CD8-positive, alpha-beta memory T cell (primary cell): ENCODE data around the gene CDPF1. TPM values are rescaled to one million over a fixed set of nuclear protein-coding genes. Genes with fewer than 3 reads are reported as not detected.

Experiments
- CTCF ChIA-PET: fragments of 350-600 bp; sonication (Branson Sonifier 250); formaldehyde crosslinking; loops from one replicate; lab custom pipeline; 2021; ENCODE audit warnings: antibody characterized with exemption; lab: Charles Lee
- POLR2A ChIA-PET: fragments of 350-600 bp; sonication (Branson Sonifier 250); formaldehyde crosslinking; loops from one replicate; lab custom pipeline; 2021; ENCODE audit warnings: antibody characterized with exemption; lab: Charles Lee
- DNase-seq, 5 donors: peaks; one replicate each; pipeline versions ENCODE4 v3.0.0 to v3.0.0-alpha.2; 2020 to 2022; ENCODE audit warnings: mixed read lengths in 1 of 5
- H3K27ac ChIP-seq: one replicate; pipeline ENCODE4 v1.7.0; 2013; ENCODE audit warnings: low read depth, mild to moderate bottlenecking, low read length, moderate library complexity
- H3K27me3 ChIP-seq: 2 replicates; pipeline ENCODE4 v1.7.0; 2013; ENCODE audit warnings: low read length, mild to moderate bottlenecking; ENCODE audit not compliant: insufficient read depth, poor library complexity, severe bottlenecking
- H3K36me3 ChIP-seq: 2 replicates; pipeline ENCODE4 v1.7.0; 2013; ENCODE audit warnings: mild to moderate bottlenecking, low read length, moderate library complexity; ENCODE audit not compliant: insufficient read depth
- H3K4me1 ChIP-seq: 2 replicates; pipeline ENCODE4 v1.7.0; 2013; ENCODE audit warnings: mild to moderate bottlenecking, low read length, moderate library complexity; ENCODE audit not compliant: insufficient read depth
- H3K4me3 ChIP-seq: 2 replicates; pipeline ENCODE4 v1.7.0; 2013; ENCODE audit warnings: mild to moderate bottlenecking, low read length
- H3K9me3 ChIP-seq: 2 replicates; pipeline ENCODE4 v1.7.0; 2013; ENCODE audit warnings: mild to moderate bottlenecking, low read length
- H3K27ac Mint-ChIP-seq, 8 donors: one replicate each; pipeline ENCODE4 v1.8.0; 2020 to 2021; ENCODE audit warnings: mixed read lengths in 8 of 8, mild to moderate bottlenecking in 6 of 8, inconsistent platforms in 3 of 8, moderate library complexity in 3 of 8
- H3K27me3 Mint-ChIP-seq, 2 donors: one replicate each; pipeline ENCODE4 v1.8.0; 2020 to 2021; ENCODE audit warnings: mixed read lengths in 2 of 2, mild to moderate bottlenecking in 1 of 2, moderate library complexity in 1 of 2
- H3K36me3 Mint-ChIP-seq, 3 donors: one replicate each; pipeline ENCODE4 v1.8.0; 2020 to 2021; ENCODE audit warnings: mixed read lengths in 3 of 3, inconsistent platforms in 1 of 3, mild to moderate bottlenecking in 1 of 3
- H3K4me1 Mint-ChIP-seq, 3 donors: one replicate each; pipeline ENCODE4 v1.8.0; 2020 to 2021; ENCODE audit warnings: mixed read lengths in 3 of 3, inconsistent platforms in 1 of 3, mild to moderate bottlenecking in 1 of 3
- H3K4me3 Mint-ChIP-seq, 7 donors: one replicate each; pipeline ENCODE4 v1.8.0; 2020 to 2021; ENCODE audit warnings: mixed read lengths in 7 of 7, mild to moderate bottlenecking in 6 of 7, moderate library complexity in 4 of 7, inconsistent platforms in 2 of 7
- H3K9me3 Mint-ChIP-seq, 5 donors: one replicate each; pipeline ENCODE4 v1.8.0; 2020 to 2022; ENCODE audit warnings: mixed read lengths in 5 of 5, mild to moderate bottlenecking in 3 of 5, moderate library complexity in 2 of 5, inconsistent platforms in 1 of 5
- polyA plus RNA-seq: library from polyadenylated mRNA; unstranded; fragments of 300-500 nt; fragmentation: Illumina TruSeq; gene quantifications from one replicate; pipeline ENCODE4 v1.2.3, GENCODE V29; 2021
- total RNA-seq, 2 experiments: library from RNA; stranded (reverse); gene quantifications; one replicate each; pipeline ENCODE4 v1.2.3, GENCODE V29; 2021

The CDPF1 gene
- total and polyA plus RNA-seq, 3 experiments from 2014 or later, result 8.6 to 18.8 (median 10.0) TPM

GRCh38 chr22:46195487-46196165 lies 54.5 kb downstream of the CDPF1 start:
- no peak overlapping the region for H3K4me3 ChIP-seq
- CTCF ChIA-PET, result no interaction called here
- no peak for DNase-seq
- H3K27me3 Mint-ChIP-seq, result no peaks in the 10 kb centered on the region
- H3K27ac Mint-ChIP-seq, result no peak overlapping the region
- no peaks in the 10 kb centered on the region for H3K9me3 ChIP-seq
- no peaks in the 10 kb centered on the region for H3K9me3 Mint-ChIP-seq
- no peaks in the 10 kb centered on the region for H3K27me3 ChIP-seq
- no peaks in the 10 kb centered on the region for H3K4me1 ChIP-seq
- no peak overlapping the region for H3K27ac ChIP-seq
- POLR2A ChIA-PET, result no interaction called here
- H3K36me3 ChIP-seq, result no peaks in the 10 kb centered on the region
- peaks cover 1 to 10% (median 9%) of the 10 kb centered on the region in 3 donors for H3K4me1 Mint-ChIP-seq
- H3K4me3 Mint-ChIP-seq, result no peak overlapping the region
- peaks cover 3 to 29% (median 6%) of the 10 kb centered on the region in 3 donors for H3K36me3 Mint-ChIP-seq

Other genes with a start within 250 kb of the CDPF1 start
- 10 to 100 TPM; 11.2 to 12.9 TPM for gene PPARA, start 99.8 kb downstream of the CDPF1 start, total RNA-seq
- 10.1 TPM for gene PPARA, start 99.8 kb downstream of the CDPF1 start, polyA plus RNA-seq
- not detected for gene PKDREJ, start 13.1 kb upstream of the CDPF1 start, total RNA-seq
- 0.03 TPM for gene PKDREJ, start 13.1 kb upstream of the CDPF1 start, polyA plus RNA-seq
- 10 to 100 TPM; 17.4 to 20.0 TPM for gene TTC38, start 17.7 kb upstream of the CDPF1 start, total RNA-seq
- 15.6 TPM for gene TTC38, start 17.7 kb upstream of the CDPF1 start, polyA plus RNA-seq
- gene GTSE1, start 46.6 kb upstream of the CDPF1 start, total RNA-seq, result 10 to 100 TPM; 27.4 to 30.9 TPM
- 0.10 TPM for gene GTSE1, start 46.6 kb upstream of the CDPF1 start, polyA plus RNA-seq
- 10 to 100 TPM; 68.9 to 69.5 TPM for gene TRMU, start 85.4 kb upstream of the CDPF1 start, total RNA-seq
- gene TRMU, start 85.4 kb upstream of the CDPF1 start, polyA plus RNA-seq, result 13.3 TPM